Esophagus squamous epithelium (tissue), 4 donors: ENCODE data around the gene H19.

Experiments used
- CTCF ChIP-seq, 6 experiments: fragments of 450-650 bp in 4 of 6; fragments of 200-600 bp in 2 of 6; sonication (generic) in 2 of 6; IDR thresholded peaks; one replicate each; pipeline ENCODE4 v1.5.1; 2016 to 2019; ENCODE audit warnings: antibody characterized with exemption in 6 of 6, mild to moderate bottlenecking in 4 of 6, moderate library complexity in 4 of 6
- POLR2A ChIP-seq, 4 donors: fragments of 450-650 bp; IDR thresholded peaks; one replicate each; pipeline ENCODE4 v1.6.1; 2017; ENCODE audit warnings: antibody characterized with exemption in 4 of 4, mild to moderate bottlenecking in 4 of 4, moderate library complexity in 3 of 4

GRCh38 chr11:1988667-1989317 is 8.8 kb downstream of the H19 start:
- TF ChIP-seq CTCF (IDR thresholded peaks at IDR 0.05) (no peak), POLR2A (IDR thresholded peaks at IDR 0.05) (no peak)
